ENCODE data around the gene LRP1-AS. TPM values are rescaled to one million over a fixed set of nuclear protein-coding genes. Genes with fewer than 3 reads are reported as not detected.

LRP1-AS gene
- total and polyA plus RNA-seq, 3 experiments from 2014 or later = not detected

- H3K36me3 ChIP-seq (ENCODE audit: insufficient read depth, low read length) = peaks cover 64% of the 10 kb centered on the region
- H3K9me3 ChIP-seq (ENCODE audit: low read length) = no peaks in the 10 kb centered on the region
- peak overlapping the region; percentile 12 for H3K27ac ChIP-seq (ENCODE audit: low read depth, low read length)
- Mint-ChIP-seq H3K9me3 (no peaks in the 10 kb centered on the region), H3K27ac (peak overlapping the region; percentile 43 to 94 (median 86)), H3K4me1 (peaks cover 14 to 39% (median 23%) of the 10 kb centered on the region in 3 donors), H3K4me3 (peak overlapping the region in 3 of 7 donors; percentile 2 to 48 (median 35)), H3K27me3 (no peaks in the 10 kb centered on the region), H3K36me3 (peaks cover 4 to 83% (median 8%) of the 10 kb centered on the region in 3 donors)
- ChIA-PET CTCF (interaction anchor here (1.5 to 10.8 kb wide), 3 partner anchors 9 to 10 kb away, joined by 3 to 195 read pairs (median 8); partner anchors contain the start of genes NAB2 and STAT6), POLR2A (interaction anchor here (0.8 kb wide), 2 partner anchors 10 to 414 kb away, joined by 3 to 5 read pairs; partner anchors contain the start of gene PTGES3)
- peaks cover 11% of the 10 kb centered on the region for H3K4me1 ChIP-seq (ENCODE audit: insufficient read depth, low read length)
- no peak for DNase-seq
- H3K27me3 ChIP-seq (ENCODE audit: insufficient read depth, low read length, poor library complexity, severe bottlenecking) = no peaks in the 10 kb centered on the region
- H3K4me3 ChIP-seq (ENCODE audit: low read length) = no peak overlapping the region
Measured at GRCh38 chr12:57101892-57102695, 45.3 kb downstream of the LRP1-AS start.

DNA sequence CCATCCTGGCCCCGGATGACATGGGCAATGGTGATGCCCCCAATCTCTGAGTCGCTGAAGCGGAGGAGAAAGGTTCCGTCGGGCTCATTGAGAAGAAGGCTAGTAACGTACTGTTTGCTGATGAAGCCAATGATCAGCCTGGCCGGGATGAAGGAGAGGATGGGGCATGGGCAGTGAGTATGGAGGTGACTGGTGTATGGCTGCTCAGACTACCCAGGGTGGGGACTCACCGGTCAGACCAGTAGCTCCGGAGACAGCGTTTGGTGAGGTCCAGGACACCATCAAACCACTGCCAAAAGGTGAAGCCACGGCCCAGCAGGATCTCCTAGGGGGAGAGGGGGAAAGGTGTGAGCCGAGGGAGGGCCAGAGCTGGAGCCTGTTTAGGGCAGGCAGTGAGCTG, 47.7 kb downstream of the LRP1-AS start:
- POLR2A ChIA-PET = interaction anchor here (2.8 kb wide), 1 partner anchor 12 kb away, joined by 13 read pairs; the partner anchor contains the start of gene STAT6
- Histone ChIP-seq H3K27ac (ENCODE audit: low read depth, low read length) (no peak overlapping the region), H3K4me1 (ENCODE audit: insufficient read depth, low read length) (peaks cover 11% of the 10 kb centered on the region), H3K36me3 (ENCODE audit: insufficient read depth, low read length) (peaks cover 54% of the 10 kb centered on the region), H3K27me3 (ENCODE audit: insufficient read depth, low read length, poor library complexity, severe bottlenecking) (no peaks in the 10 kb centered on the region), H3K9me3 (ENCODE audit: low read length) (no peaks in the 10 kb centered on the region), H3K4me3 (ENCODE audit: low read length) (no peak overlapping the region)
- Mint-ChIP-seq H3K27me3 (no peaks in the 10 kb centered on the region), H3K27ac (peak overlapping the region in 5 of 8 donors; percentile 39 to 93 (median 63)), H3K9me3 (no peaks in the 10 kb centered on the region), H3K4me3 (no peak overlapping the region), H3K36me3 (peaks cover 0 to 82% (median 3%) of the 10 kb centered on the region in 3 donors), H3K4me1 (peaks cover 13 to 32% (median 13%) of the 10 kb centered on the region in 3 donors)
- CTCF ChIA-PET = interaction anchor here (1.3 to 14.7 kb wide), 4 partner anchors 8 to 30 kb away, joined by 3 to 195 read pairs (median 4); partner anchors contain the start of genes NEMP1 and STAT6
- DNase-seq = no peak

- Mint-ChIP-seq H3K27me3 (no peaks in the 10 kb centered on the region), H3K4me3 (no peak overlapping the region), H3K9me3 (no peaks in the 10 kb centered on the region), H3K27ac (peak overlapping the region; percentile 35 to 93 (median 74)), H3K4me1 (peaks cover 13 to 36% (median 15%) of the 10 kb centered on the region in 3 donors), H3K36me3 (peaks cover 0 to 81% (median 2%) of the 10 kb centered on the region in 3 donors)
- Histone ChIP-seq H3K27ac (ENCODE audit: low read depth, low read length) (no peak overlapping the region), H3K9me3 (ENCODE audit: low read length) (no peaks in the 10 kb centered on the region), H3K4me1 (ENCODE audit: insufficient read depth, low read length) (peaks cover 14% of the 10 kb centered on the region), H3K4me3 (ENCODE audit: low read length) (no peak overlapping the region), H3K36me3 (ENCODE audit: insufficient read depth, low read length) (peaks cover 48% of the 10 kb centered on the region), H3K27me3 (ENCODE audit: insufficient read depth, low read length, poor library complexity, severe bottlenecking) (no peaks in the 10 kb centered on the region)
- CTCF ChIA-PET = interaction anchor here (1.3 to 14.7 kb wide), 5 partner anchors 8 to 30 kb away, joined by 3 to 195 read pairs (median 4); partner anchors contain the start of genes NEMP1 and STAT6
- DNase-seq = no peak
- POLR2A ChIA-PET = interaction anchor here (0.9 to 2.8 kb wide), 2 partner anchors 12 to 25 kb away, joined by 3 to 13 read pairs; partner anchors contain the start of gene STAT6
Measured at GRCh38 chr12:57099047-57099714, 48.2 kb downstream of the LRP1-AS start.

GRCh38 chr12:57098546-57098945, 48.9 kb downstream of the LRP1-AS start:
- Mint-ChIP-seq H3K4me1 (peaks cover 17 to 35% (median 18%) of the 10 kb centered on the region in 3 donors), H3K4me3 (no peak overlapping the region), H3K27ac (peak overlapping the region in 6 of 8 donors; percentile 26 to 93 (median 36)), H3K9me3 (no peaks in the 10 kb centered on the region), H3K27me3 (no peaks in the 10 kb centered on the region), H3K36me3 (peaks cover 0 to 78% (median 2%) of the 10 kb centered on the region in 3 donors)
- Histone ChIP-seq H3K4me3 (ENCODE audit: low read length) (no peak overlapping the region), H3K9me3 (ENCODE audit: low read length) (no peaks in the 10 kb centered on the region), H3K36me3 (ENCODE audit: insufficient read depth, low read length) (peaks cover 41% of the 10 kb centered on the region), H3K27me3 (ENCODE audit: insufficient read depth, low read length, poor library complexity, severe bottlenecking) (no peaks in the 10 kb centered on the region), H3K4me1 (ENCODE audit: insufficient read depth, low read length) (peaks cover 21% of the 10 kb centered on the region), H3K27ac (ENCODE audit: low read depth, low read length) (no peak overlapping the region)
- ChIA-PET POLR2A (interaction anchor here (0.9 to 2.8 kb wide), 3 partner anchors 10 to 25 kb away, joined by 3 to 13 read pairs (median 4); partner anchors contain the start of gene STAT6), CTCF (interaction anchor here (1.3 to 14.7 kb wide), 5 partner anchors 9 to 29 kb away, joined by 3 to 195 read pairs (median 4); partner anchors contain the start of genes NEMP1 and STAT6)
- DNase-seq = no peak

GRCh38 chr12:57097554-57097835, 49.9 kb downstream of the LRP1-AS start:
- no peaks in the 10 kb centered on the region for H3K27me3 ChIP-seq (ENCODE audit: insufficient read depth, low read length, poor library complexity, severe bottlenecking)
- H3K36me3 ChIP-seq (ENCODE audit: insufficient read depth, low read length) = peaks cover 45% of the 10 kb centered on the region
- Mint-ChIP-seq H3K36me3 (peaks cover 0 to 84% (median 2%) of the 10 kb centered on the region in 3 donors), H3K27ac (peak overlapping the region in 1 of 8 donors; percentile 71), H3K9me3 (no peaks in the 10 kb centered on the region), H3K27me3 (no peaks in the 10 kb centered on the region), H3K4me1 (peaks cover 22 to 46% (median 24%) of the 10 kb centered on the region in 3 donors), H3K4me3 (no peak overlapping the region)
- H3K27ac ChIP-seq (ENCODE audit: low read depth, low read length) = peak overlapping the region; percentile 24
- H3K9me3 ChIP-seq (ENCODE audit: low read length) = no peaks in the 10 kb centered on the region
- CTCF ChIA-PET = interaction anchor here (1.3 to 14.7 kb wide), 3 partner anchors 10 to 28 kb away, joined by 3 to 195 read pairs (median 4); partner anchors contain the start of gene STAT6
- H3K4me1 ChIP-seq (ENCODE audit: insufficient read depth, low read length) = peaks cover 27% of the 10 kb centered on the region
- POLR2A ChIA-PET = interaction anchor here (0.9 to 2.8 kb wide), 4 partner anchors 11 to 21 kb away, joined by 3 to 13 read pairs (median 4); partner anchors contain the start of gene STAT6
- no peak for DNase-seq
- no peak overlapping the region for H3K4me3 ChIP-seq (ENCODE audit: low read length)

DNA sequence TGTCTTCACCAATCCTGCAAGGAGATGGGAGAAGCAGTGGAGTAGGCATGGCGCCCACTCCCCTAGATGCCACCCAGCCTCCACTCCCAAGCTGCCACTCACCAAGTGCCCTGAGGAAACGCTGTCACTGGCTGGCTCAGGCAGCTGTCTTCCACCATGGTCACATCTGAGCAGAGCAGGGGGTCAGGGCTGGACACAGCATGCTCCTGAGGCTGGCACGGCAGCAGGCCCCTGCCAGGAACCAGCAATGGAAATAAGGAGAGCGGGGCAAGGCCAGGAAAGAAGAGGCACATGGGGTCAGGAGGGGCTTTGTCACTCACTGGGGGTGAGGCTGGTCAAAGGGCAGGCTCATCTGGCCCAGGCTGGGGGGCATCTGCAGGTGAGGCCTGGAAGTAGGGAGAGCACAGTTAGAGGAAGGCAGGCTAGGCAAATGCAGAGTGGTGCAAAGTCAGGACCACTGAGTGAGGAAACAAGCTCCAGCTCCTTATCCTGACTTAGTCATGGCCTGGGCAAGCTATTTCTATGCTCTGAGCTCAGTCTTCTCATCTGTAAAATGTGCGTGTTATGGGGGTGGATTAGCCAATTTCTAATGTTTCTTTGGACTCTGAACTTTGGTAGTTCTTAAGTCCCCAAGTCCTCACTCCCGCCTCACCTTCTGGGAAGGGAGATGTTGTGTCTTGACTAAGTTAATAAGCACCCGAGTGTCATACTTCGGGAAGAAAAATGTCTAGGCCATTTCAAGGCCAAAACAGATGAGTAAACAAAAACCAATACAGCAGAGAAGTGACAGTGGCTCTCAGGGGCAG, 50.5 kb downstream of the LRP1-AS start:
- H3K9me3 ChIP-seq (ENCODE audit: low read length) = no peaks in the 10 kb centered on the region
- no peaks in the 10 kb centered on the region for H3K9me3 Mint-ChIP-seq
- ChIA-PET POLR2A (interaction anchor here (0.9 to 10.9 kb wide), 5 partner anchors 10 to 20 kb away, joined by 3 to 131 read pairs (median 6); partner anchors contain the start of gene STAT6), CTCF (interaction anchor here (1.4 to 14.7 kb wide), 2 partner anchors 10 to 28 kb away, joined by 4 to 195 read pairs; partner anchors contain the start of gene STAT6)
- DNase-seq = no peak
- H3K27me3 ChIP-seq (ENCODE audit: insufficient read depth, low read length, poor library complexity, severe bottlenecking) = no peaks in the 10 kb centered on the region
- peaks cover 0 to 84% (median 2%) of the 10 kb centered on the region in 3 donors for H3K36me3 Mint-ChIP-seq
- H3K4me1 ChIP-seq (ENCODE audit: insufficient read depth, low read length) = peaks cover 24% of the 10 kb centered on the region
- peaks cover 50% of the 10 kb centered on the region for H3K36me3 ChIP-seq (ENCODE audit: insufficient read depth, low read length)
- H3K27me3 Mint-ChIP-seq = no peaks in the 10 kb centered on the region
- H3K27ac ChIP-seq (ENCODE audit: low read depth, low read length) = peak overlapping the region; percentile 24
- H3K4me3 Mint-ChIP-seq = no peak overlapping the region
- peaks cover 20 to 47% (median 21%) of the 10 kb centered on the region in 3 donors for H3K4me1 Mint-ChIP-seq
- H3K27ac Mint-ChIP-seq = peak overlapping the region in 4 of 8 donors; percentile 51 to 83 (median 68)
- no peak overlapping the region for H3K4me3 ChIP-seq (ENCODE audit: low read length)

GRCh38 chr12:57096099-57096572, 51.3 kb downstream of the LRP1-AS start:
- POLR2A ChIA-PET = interaction anchor here (0.5 to 10.9 kb wide), 3 partner anchors 9 to 19 kb away, joined by 5 to 131 read pairs (median 6); partner anchors contain the start of gene STAT6
- Mint-ChIP-seq H3K9me3 (no peaks in the 10 kb centered on the region), H3K36me3 (peaks cover 0 to 88% (median 2%) of the 10 kb centered on the region in 3 donors), H3K4me1 (peaks cover 18 to 53% (median 23%) of the 10 kb centered on the region in 3 donors), H3K27me3 (no peaks in the 10 kb centered on the region), H3K4me3 (no peak overlapping the region), H3K27ac (peak overlapping the region in 6 of 8 donors; percentile 32 to 71 (median 60))
- Histone ChIP-seq H3K9me3 (ENCODE audit: low read length) (no peaks in the 10 kb centered on the region), H3K4me1 (ENCODE audit: insufficient read depth, low read length) (peaks cover 25% of the 10 kb centered on the region), H3K27me3 (ENCODE audit: insufficient read depth, low read length, poor library complexity, severe bottlenecking) (no peaks in the 10 kb centered on the region), H3K4me3 (ENCODE audit: low read length) (no peak overlapping the region), H3K27ac (ENCODE audit: low read depth, low read length) (no peak overlapping the region), H3K36me3 (ENCODE audit: insufficient read depth, low read length) (peaks cover 57% of the 10 kb centered on the region)
- CTCF ChIA-PET = interaction anchor here (0.9 to 14.7 kb wide), 3 partner anchors 11 to 33 kb away, joined by 3 to 195 read pairs (median 3); partner anchors contain the start of gene STAT6
- DNase-seq = no peak

Data from CD8-positive, alpha-beta memory T cell (primary cell).